GM21529 (cell line): ENCODE data around the gene NEURL3.

Experiments
- ATAC-seq: cut with Tn5 transposase; IDR thresholded peaks from one replicate; pipeline ENCODE4 v1.9.1; 2021; ENCODE audit not compliant: unreplicated experiment

Gene NEURL3

DNA sequence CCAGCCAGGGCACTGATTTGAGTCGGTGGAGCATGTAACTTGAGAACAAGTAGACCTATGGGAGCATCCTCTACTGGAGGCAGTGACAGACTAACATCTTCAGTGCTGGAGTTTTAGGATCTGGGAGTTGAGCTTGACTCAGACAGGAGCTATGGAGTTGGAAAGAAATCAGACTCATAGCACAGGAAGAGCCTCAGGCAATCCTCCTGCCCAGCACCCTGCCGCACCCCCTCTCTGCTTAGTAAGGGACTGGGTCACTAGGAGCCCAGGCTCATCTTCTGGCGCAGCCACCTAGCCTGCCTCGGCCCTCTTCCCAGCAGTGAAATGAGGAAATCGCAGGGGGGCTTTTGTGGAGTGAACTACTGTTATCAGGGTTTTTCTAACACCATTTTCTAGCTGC is 35.0 kb upstream of the NEURL3 start:
- ATAC-seq, result no peak

DNA sequence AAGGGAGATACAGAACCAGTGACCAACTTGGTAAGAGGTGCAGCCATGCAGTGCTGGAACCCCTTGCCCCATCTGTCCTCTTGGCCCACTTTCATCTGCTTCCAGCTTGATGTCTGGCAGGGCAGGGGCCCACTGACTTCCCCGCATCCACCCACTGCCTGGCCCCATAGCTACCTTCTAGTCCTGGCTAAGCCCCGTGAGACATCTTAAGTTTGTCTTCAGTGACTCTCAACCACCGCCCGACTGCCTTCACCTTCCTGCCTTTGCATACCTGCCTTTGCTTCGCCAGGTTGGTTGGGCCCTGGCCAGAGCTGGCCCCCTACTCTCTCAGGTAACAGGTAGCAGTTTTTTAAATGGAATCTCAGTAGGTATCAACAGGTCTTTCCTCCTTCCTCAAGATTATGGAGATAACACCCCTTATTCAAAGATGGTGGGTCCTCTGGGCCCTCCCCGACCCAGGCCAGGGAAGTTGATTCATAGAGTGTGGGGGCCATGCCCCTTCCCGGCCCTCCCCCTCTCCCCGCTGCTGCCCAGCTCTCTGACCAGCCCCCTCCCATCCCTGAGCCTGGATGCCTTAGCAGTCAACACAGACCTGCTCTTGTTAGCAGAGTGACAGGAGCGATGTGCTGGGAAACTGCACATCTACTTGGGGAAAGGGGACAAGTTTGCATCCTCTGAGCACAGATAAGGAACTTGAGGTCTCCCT is 34.2 kb upstream of the NEURL3 start:
- ATAC-seq, result no peak

GRCh38 chr2:96538487-96539214 is 33.5 kb upstream of the NEURL3 start:
- ATAC-seq, result peak; percentile 19

- no peak for ATAC-seq
Measured at GRCh38 chr2:96537734-96538486, 32.8 kb upstream of the NEURL3 start.

GRCh38 chr2:96537066-96537733 is 32.0 kb upstream of the NEURL3 start:
- peak; percentile 57 for ATAC-seq

- ATAC-seq, result peak; percentile 43
Measured at GRCh38 chr2:96536445-96537065, 31.4 kb upstream of the NEURL3 start, which contains the start of gene ARID5A. Gene ARID5A (plus strand): TSS chr2:96536752. CDS start chr2:96536827, 75 bp downstream.

GRCh38 chr2:96535331-96535730 is 30.2 kb upstream of the NEURL3 start:
- no peak for ATAC-seq

DNA sequence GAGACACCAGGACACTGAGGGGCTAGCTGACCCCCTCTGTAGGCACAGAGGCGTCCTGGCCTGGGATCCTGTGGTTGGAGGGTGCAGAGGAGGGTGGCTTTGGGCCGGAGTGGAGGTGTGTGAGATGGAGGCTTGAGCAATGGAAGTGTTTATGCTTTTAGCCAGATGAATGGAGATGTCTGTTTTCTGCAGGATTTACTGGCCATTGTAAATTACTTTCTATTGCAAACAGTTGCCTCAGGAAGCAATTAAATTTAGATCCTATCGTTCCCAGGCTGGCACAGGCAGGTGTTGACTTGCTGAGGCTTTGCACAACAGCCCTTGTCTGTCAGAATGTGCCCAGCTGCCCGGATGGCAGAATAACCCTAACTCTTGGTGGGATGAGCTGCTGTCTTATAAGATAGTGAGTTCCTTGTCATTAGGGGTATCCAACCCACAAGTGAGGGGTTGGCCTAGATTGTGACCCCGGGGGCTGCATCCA is 29.6 kb upstream of the NEURL3 start:
- ATAC-seq, result no peak

- ATAC-seq, result no peak
Measured at GRCh38 chr2:96534141-96534540, 29.0 kb upstream of the NEURL3 start.

DNA sequence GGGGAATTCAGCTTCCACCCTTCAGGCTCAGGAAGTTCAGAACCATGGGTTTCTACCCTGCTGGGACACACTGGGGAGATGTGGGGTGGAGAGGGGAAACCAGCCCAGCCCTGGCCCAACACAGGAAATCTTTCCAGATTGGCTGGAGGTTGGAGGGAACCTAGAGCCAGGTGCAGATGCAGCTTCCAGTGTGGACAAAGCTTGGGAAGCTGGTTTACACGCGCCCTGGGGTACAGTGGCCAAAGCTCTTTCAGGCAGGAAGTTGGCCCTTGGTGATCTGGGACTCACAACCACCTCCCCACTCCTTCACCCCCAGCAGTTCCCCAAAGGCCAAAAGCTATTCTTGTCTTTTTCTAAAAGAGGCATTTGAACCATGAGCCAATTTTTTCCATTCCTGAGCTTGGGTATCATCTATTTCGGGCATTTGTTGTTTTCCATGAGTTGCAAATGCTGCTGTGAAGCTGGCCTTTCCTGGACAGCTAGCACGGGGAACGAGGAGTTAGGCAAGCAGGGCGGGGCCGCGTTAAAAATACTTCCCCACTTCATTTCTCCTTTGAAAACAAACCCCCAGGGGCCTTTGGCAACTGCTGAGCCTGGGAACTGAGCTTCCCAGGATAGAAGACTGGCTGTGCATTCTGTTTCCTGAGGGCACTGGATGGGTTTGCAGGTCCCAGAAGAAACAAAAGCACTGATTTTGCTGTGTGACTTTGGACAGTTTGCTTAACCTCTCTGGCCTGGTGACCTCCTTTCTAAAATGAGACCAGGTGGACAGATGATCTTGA is 28.3 kb upstream of the NEURL3 start:
- ATAC-seq, result no peak

DNA sequence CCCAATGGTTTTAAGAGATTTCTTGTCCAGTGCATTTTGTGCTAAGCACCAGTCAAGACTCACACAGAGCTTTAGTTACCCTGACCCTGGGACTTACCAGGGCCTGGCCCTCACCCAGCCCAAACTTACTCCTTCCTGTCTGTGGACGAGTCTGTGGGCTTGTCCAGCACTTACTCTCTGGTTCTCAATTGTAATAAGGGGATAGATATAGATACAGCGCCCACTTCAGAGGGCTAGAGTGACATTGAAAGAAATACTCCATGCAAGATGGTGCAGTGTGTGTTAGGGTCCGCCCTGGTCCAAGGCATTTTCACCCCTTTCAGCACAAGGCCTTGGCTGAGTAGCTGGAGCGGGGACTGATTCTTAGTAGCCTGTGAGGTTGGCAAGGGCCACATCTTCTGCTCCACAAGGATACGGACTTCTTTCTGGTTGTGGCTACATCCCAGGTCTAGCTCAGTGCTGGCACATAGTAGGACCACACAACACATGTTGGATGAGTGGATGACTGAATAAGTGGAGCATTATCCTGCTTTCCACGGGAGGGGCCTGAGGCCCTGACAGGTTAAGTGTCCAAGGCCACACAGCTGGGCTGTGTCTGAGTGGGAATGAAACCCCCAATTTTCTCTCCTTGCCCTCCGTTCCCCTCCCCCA is 27.6 kb upstream of the NEURL3 start:
- no peak for ATAC-seq

- ATAC-seq, result peak; percentile 32
Measured at GRCh38 chr2:96531872-96532505, 26.8 kb upstream of the NEURL3 start.

GRCh38 chr2:96531366-96531765 is 26.2 kb upstream of the NEURL3 start:
- no peak for ATAC-seq

DNA sequence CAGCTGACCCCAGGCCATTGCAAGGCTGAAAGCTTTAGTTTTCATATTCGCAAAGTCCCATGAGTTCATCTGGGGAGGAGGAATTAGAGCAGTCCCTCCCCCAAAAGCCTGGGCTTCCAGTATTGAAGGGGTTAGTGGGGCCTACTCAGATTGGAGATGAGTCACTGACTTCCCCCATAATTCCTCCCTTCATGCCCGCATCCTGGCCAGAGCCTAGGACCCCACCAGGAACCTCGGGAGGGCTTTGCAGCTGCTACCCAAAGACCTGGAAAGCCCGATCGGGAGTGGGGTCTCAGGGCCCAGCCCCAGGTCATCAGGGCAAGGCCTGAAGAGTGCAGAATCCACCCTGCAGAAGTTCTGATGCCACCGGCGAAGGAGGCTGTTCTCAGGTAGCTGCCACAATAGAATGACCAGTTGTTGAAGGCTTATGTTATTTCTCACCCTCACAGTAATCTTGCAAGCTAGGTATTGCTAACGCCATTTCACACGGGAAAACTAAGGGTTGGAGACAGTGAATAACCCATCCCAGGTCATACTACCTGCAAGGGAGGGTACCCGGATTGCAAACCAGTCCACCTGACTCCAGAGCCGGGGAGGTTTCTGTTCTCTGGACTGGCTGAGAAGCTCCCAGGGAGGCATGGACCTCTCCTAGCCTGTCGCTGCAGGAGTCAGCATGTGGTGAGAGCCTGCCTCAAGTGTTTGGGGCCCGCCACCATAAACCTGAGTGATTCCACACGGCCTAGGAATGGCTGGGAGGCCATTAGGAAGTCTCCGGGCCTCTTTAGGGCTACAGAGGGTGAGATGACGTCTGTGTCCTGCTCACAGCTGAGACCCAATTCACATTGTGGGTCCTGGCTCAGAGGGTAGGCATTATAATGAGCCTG is 25.6 kb upstream of the NEURL3 start:
- no peak for ATAC-seq

DNA sequence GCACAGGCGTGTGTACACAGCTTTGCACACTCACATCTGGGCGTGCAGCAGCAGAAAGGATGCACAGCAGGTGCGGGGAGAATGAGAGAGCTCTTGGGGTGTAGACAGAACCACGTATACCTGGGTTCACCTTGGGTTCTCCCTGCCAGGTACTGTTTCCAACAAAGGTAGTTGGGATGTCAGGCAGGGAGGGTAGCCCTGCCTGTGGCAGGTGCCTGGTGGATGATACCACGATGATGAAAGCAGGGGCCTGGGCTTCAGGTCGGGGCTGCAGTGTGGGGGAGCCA is 24.9 kb upstream of the NEURL3 start:
- ATAC-seq, result no peak

DNA sequence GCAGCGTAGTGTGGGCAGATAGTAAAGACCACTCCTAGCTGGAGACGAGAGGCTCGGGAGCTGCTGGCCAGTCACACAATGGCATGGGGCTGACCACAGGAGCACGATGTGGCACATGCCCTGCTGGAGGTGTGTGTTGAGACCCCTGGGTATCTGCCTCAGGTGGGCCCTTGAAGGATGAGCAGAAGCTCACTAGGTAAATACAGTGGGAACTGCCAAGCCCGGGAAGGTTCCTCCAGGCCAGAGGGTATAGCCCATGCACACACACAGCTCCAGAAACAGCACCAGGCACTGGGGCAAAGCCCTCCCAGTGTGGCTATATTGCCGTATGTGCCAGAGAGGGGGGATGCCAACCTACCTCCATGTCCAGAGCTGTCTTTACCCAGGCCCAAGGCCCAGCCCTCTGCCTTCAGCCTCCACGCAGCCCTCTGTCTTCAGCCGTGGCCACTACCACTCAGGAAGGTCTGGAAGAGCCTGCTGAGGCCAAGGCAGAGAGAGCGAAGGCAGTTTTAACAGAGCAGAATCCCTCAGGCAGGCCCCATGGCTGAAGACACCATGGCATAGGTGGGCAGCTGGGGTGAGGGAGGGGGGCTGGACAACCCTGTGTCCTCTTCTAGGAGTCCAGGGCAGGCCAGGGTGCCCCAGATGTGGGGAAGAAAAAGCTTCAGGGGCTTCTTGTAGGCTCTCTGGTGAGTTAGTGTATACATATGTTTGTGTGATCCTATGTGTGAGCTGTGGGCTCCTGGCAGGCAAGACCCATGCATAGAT is 24.4 kb upstream of the NEURL3 start:
- no peak for ATAC-seq

GRCh38 chr2:96528700-96529375 is 23.7 kb upstream of the NEURL3 start:
- no peak for ATAC-seq
